HG02642 (cell line): ENCODE measurements around the gene TMEM30A.

Experiments
- ATAC-seq: cut with Tn5 transposase; IDR thresholded peaks from one replicate; pipeline ENCODE4 v1.9.1; 2021; ENCODE audit warnings: mild to moderate bottlenecking; ENCODE audit not compliant: unreplicated experiment, poor library complexity

TMEM30A gene

GRCh38 chr6:75266716-75267291 is 17.8 kb downstream of the TMEM30A start:
- ATAC-seq: peak; percentile 59

DNA sequence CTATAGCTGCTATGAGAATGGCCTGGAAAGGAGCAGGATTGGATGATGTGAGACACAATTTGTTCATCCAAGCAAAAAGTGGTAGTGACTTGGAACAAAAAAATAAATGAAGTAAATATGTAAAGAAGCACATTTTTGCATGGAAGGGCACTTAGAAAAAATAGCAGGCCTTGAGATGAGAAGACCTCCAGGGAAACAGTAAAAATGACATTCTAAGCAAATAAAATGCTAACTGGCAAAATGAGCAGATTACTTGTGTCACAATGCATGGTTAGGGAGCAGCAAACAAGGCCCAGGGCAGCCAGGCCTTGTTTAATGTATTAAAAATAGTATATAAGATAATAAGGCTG is 21.2 kb downstream of the TMEM30A start:
- no peak for ATAC-seq

- no peak for ATAC-seq
Measured at GRCh38 chr6:75262716-75263400, 21.7 kb downstream of the TMEM30A start.

- no peak for ATAC-seq
Measured at GRCh38 chr6:75261299-75261698, 23.3 kb downstream of the TMEM30A start.

DNA sequence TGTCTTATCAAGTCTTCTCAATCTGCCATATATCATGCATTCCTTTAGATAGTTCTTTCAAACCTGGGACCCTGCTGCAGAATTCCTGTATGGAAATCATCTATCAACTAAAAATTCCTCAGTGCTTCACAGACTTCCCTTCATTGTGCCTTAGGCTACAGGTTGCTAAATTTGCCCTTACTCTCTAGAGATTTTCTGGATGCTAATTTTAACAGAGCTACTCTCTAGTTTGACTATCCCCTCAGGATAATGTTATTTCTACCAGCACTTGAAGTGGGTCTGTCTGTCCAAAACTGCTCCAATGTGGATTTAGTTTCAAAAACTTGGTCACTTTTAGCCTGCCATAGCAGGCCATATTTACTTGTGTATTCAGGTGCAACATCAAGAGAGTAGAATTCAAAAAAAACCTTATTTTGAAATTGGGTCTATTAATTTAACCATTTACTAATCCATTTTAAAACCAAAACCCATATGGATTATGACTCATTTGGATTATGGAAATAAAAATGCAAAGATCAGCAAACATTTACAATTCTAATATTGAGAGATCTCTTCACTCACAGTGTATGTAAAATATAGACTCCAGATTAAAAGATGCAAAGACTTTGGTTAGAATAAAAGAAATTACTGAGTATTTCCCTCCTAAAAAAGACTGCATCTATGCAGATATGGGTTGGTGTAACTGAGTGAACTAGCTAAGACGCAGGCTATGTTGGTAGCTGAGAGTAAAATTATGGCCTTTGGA is 27.1 kb downstream of the TMEM30A start:
- ATAC-seq: no peak

- ATAC-seq: no peak
Measured at GRCh38 chr6:75250552-75250951, 34.0 kb downstream of the TMEM30A start.

DNA sequence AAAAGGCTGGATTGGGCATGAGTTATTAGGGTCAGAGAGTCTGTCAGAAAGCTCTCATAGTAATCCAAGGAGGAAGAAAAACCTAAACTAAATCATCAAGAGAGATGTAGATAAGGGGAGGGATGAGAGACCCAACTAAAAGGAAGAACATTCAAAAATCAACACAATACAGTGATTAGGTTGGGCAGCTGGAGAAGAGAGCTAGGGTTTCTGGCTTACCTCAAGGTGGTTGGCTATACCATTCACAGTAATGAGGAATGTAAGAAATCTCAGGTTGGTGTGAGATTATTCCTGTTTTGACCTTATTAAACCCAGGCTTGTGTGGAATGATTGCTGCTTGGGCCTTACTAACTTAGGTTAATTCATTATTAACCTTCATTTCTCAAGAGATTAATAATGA is 34.8 kb downstream of the TMEM30A start:
- ATAC-seq: no peak

DNA sequence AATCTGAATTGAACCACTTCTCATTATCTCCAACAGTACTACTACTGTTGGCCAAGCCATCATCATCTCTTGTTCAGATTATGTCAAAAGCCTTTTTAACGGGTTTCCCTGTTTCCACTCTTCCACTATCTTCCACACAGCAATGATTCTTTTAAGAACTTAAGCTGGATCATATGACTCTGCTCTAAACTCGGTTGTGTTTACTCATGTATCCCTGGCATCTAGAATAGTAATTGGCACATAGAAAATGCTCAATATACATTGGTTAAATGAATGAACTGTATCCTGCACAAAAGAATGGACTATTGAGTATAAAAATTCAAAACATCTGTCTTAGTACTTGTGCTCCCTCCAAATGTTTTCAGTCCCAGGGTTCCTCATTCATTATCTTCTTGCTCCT is 38.2 kb downstream of the TMEM30A start:
- ATAC-seq: no peak

- peak; percentile 11 for ATAC-seq
Measured at GRCh38 chr6:75244063-75244584, 40.5 kb downstream of the TMEM30A start.

DNA sequence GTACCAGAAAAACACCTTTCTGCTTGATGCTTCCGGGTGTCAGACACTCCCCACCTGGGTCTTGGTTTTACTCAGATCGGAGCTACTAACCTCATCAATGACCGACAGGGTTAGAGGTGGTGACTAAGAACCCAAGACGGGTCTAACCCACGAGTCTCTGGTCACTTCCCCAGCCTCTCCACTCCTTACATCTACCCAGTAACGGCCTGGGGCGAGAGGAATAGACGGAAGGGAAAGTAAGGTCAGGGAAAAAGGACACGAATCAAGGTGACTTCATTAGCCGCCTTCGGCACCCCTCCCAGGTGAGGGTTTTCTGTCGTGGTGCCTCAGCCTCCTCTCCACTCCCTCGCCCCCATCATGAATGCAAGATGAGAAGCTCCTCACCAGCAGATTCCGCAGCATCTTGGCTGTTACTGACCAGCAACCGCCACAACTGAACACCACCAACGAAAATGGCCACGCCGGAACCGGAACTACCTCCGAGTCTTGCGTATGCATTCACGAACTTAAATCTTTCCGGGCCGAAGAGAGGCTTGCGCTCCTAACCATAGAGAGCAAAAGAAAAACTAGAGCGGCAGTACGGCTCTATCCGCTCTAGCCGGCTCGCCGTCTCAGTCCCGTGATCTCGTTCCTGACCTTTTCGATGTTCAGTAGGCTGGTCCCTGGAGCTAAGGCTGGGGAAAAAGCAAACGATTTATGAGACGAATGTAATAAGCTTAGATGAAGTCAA is 41.1 kb downstream of the TMEM30A start, which contains the start of gene COX7A2:
Gene COX7A2, minus strand, starts transcription at position 469 of the 730 bp plus-strand sequence. Its CDS starts 67 bp downstream, at position 402.
- peak; percentile 96 for ATAC-seq

- no peak for ATAC-seq
Measured at GRCh38 chr6:75236630-75237029, 48.0 kb downstream of the TMEM30A start.

GRCh38 chr6:75235271-75235670 is 49.3 kb downstream of the TMEM30A start:
- ATAC-seq: no peak

DNA sequence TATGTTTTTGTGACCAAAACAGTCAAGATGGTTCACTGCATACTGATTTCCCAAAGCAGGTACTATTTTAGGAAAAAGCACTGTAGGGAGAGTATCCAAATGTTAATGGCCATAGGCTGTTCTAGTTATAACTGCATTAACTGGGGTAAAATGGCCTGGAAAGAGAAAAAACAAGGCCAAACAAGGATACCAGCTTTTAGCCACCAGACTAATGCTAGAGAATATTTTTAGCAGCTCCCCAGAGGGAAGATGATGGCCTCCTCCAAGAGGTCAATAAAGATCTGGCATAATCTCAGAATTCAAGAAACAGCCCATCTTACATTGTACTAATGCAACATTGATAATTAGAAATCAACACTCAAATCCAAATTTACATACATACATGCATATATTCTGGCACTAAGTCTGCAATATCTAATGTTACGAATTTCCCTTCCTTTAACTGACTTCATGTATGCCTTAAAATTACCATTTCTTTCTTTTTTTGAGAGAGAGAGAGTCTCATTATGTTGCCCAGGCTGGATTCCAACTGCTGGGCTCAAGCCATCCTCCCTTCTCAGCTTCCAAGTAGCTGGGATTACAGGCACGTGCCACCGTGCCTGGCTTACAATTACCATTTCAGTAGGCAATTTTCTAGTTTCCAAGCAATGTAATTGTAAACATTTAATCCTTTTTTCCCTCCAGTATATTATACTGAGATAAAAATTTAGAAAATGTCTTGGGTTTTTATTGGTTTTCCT is 50.3 kb downstream of the TMEM30A start:
- ATAC-seq: no peak

- no peak for ATAC-seq
Measured at GRCh38 chr6:75233092-75233615, 51.4 kb downstream of the TMEM30A start.

DNA sequence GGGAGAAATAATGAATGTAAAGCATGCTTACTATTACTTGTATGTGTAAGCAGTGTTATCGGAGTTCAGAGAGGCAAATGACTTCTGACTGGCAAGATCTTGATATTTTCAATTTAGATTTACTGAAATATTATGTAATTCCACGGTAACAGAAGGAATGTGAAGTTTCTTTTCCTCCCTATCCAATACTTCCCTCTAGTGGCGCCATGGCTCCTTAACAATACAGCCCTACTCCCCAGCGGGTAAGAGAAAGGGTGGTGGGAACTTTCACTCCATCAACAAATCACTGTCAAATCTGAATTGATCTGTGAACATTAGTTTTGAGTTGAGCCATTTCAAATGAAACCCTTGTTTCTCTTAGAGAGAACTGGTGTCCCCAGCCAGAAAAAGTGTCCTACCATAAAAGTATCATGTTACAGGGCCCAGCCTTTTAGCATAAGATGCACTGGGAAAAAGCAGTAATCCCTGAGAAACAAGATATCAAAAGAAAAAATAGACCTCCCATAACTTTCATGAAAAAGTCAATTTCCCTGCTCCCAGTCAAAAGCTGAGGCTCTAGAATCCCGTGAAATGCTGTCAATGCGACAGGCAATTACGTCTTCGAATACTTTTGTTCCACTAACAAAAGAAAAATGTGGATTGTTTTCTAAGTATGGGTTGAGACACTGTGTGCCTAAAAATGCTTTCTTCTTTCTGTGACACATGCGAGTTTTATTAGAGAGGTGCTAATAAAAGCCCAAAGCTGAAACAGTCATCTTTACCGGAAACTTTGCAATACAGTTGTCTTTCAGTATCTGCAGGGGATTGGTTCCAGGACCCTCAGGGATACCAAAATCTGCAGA is 53.9 kb downstream of the TMEM30A start:
- no peak for ATAC-seq

- ATAC-seq: no peak
Measured at GRCh38 chr6:75224303-75224926, 60.2 kb downstream of the TMEM30A start.

- ATAC-seq: no peak
Measured at GRCh38 chr6:75223428-75223827, 61.2 kb downstream of the TMEM30A start.

DNA sequence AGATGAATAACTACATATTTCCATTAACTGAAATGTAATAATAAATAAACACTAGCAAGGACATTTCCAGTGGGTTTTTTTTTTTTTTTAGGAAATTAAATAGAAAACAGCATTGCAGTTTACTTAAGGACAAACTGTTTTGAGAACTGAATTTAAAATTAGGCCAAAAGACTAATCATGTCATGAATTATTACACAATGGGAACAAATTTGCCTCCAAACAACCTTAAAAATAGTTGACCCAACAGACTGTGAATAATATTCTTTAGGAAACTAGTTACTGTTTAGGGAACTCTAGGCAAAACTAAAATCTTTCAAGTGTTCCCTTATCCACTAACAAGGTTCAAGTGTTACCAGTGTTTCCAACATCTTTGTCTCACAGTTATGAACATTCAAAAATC is 62.3 kb downstream of the TMEM30A start:
- no peak for ATAC-seq
